Lung (tissue), 12 donors: Measurements from ENCODE around the gene SP1. TPM values are rescaled to one million over a fixed set of nuclear protein-coding genes. Genes with fewer than 3 reads are reported as not detected.

ENCODE experiments used
- ATAC-seq: fragments of 200-7000 bp; cut with Tn5 transposase; one replicate; pipeline ENCODE4 v1.9.1; 2020; ENCODE audit warnings: moderate number of reproducible peaks; ENCODE audit not compliant: insufficient read depth, low FRiP score
- DNase-seq, 3 donors: peaks; one replicate each; pipeline ENCODE4 v3.0.0-alpha.2; 2013 to 2017
- H3K27ac ChIP-seq, 2 donors: one replicate each; pipeline ENCODE4 v1.5.1; 2013; ENCODE audit warnings: mild to moderate bottlenecking in 2 of 2, moderate library complexity in 2 of 2, control low read depth in 1 of 2, inconsistent platforms in 1 of 2, low read depth in 1 of 2, low read length in 1 of 2
- H3K27me3 ChIP-seq, 3 donors: one replicate each; pipeline ENCODE4 v1.5.1; 2013; ENCODE audit warnings: low read length in 2 of 3; ENCODE audit not compliant: control insufficient read depth in 3 of 3, insufficient read depth in 3 of 3
- H3K36me3 ChIP-seq, 4 donors: one replicate each; pipeline ENCODE4 v1.5.1; 2013; ENCODE audit warnings: low read length in 4 of 4, mild to moderate bottlenecking in 1 of 4, moderate library complexity in 1 of 4; ENCODE audit not compliant: control insufficient read depth in 4 of 4, insufficient read depth in 4 of 4
- H3K4me1 ChIP-seq, 5 donors: one replicate each; pipeline ENCODE4 v1.5.1; 2013; ENCODE audit warnings: low read length in 5 of 5, mild to moderate bottlenecking in 2 of 5, moderate library complexity in 1 of 5; ENCODE audit not compliant: control insufficient read depth in 5 of 5, insufficient read depth in 5 of 5
- H3K4me3 ChIP-seq: one replicate; pipeline ENCODE4 v1.5.1; 2013; ENCODE audit warnings: mild to moderate bottlenecking, control low read depth, moderate library complexity
- H3K9ac ChIP-seq, 2 donors: one replicate each; pipeline ENCODE4 v1.5.1; 2013; ENCODE audit warnings: low read length in 2 of 2, control low read depth in 1 of 2; ENCODE audit not compliant: insufficient read depth in 1 of 2
- H3K9me3 ChIP-seq, 4 donors: one replicate each; pipeline ENCODE4 v1.5.1; 2013; ENCODE audit warnings: low read length in 3 of 4, mild to moderate bottlenecking in 1 of 4, moderate library complexity in 1 of 4; ENCODE audit not compliant: control insufficient read depth in 4 of 4, insufficient read depth in 3 of 4
- WGBS, 2 donors: extraction: QIAGEN DNeasy Blood & Tissue Kit; methylation state at CpG; one replicate each; pipeline ENCODE4 v1.1.7; 2013; 5-methylcytosine and 5-hydroxymethylcytosine counted together
- polyA plus RNA-seq, 2 donors: library from polyadenylated mRNA; stranded (reverse); fragments of 200-250 nt; gene quantifications; one replicate each; pipeline ENCODE4 v1.2.1, GENCODE V29; 2013
- total RNA-seq, 2 donors: library from RNA; depleted of rRNA in 1 of 2; stranded (reverse); fragments of >200 nt in 1 of 2; gene quantifications; one replicate each; pipeline ENCODE4 v1.2.1, GENCODE V29; 2014 to 2021
- TF ChIP-seq, protein P1 (sequence below): IDR thresholded peaks from 2 replicates; pipeline ENCODE4 v1.5.1; 2012; ENCODE audit warnings: mild to moderate bottlenecking; ENCODE audit errors: control extremely low read depth, extremely low read depth
- donor health status: control.
- donor health status: control.
- donor health status: Bipolar disorder and iron deficiency.
- donor health status: healthy.
- donor health status: DM: yes; HTN: yes; CAD: no.

SP1 gene
- total and polyA plus RNA-seq, 4 donors, result 16.2 to 72.2 (median 47.5) TPM

GRCh38 chr12:53343449-53343848, 36.5 kb upstream of the SP1 start:
- Histone ChIP-seq H3K9me3 (no peaks in the 10 kb centered on the region), H3K36me3 (no peaks in the 10 kb centered on the region), H3K27ac (no peak overlapping the region), H3K27me3 (peaks cover 0 to 3% (median under 1%) of the 10 kb centered on the region in 3 donors), H3K4me1 (peaks cover 0 to 15% (median 3%) of the 10 kb centered on the region in 5 donors), H3K9ac (no peak overlapping the region), H3K4me3 (no peak overlapping the region)
- no peak for ATAC-seq
- TF ChIP-seq, protein P1, sequence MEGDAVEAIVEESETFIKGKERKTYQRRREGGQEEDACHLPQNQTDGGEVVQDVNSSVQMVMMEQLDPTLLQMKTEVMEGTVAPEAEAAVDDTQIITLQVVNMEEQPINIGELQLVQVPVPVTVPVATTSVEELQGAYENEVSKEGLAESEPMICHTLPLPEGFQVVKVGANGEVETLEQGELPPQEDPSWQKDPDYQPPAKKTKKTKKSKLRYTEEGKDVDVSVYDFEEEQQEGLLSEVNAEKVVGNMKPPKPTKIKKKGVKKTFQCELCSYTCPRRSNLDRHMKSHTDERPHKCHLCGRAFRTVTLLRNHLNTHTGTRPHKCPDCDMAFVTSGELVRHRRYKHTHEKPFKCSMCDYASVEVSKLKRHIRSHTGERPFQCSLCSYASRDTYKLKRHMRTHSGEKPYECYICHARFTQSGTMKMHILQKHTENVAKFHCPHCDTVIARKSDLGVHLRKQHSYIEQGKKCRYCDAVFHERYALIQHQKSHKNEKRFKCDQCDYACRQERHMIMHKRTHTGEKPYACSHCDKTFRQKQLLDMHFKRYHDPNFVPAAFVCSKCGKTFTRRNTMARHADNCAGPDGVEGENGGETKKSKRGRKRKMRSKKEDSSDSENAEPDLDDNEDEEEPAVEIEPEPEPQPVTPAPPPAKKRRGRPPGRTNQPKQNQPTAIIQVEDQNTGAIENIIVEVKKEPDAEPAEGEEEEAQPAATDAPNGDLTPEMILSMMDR, result no peak
- no peak for DNase-seq
- WGBS, 2 donors, result 64 to 75% methylated on average over 3 of the region's 3 CpGs

DNA sequence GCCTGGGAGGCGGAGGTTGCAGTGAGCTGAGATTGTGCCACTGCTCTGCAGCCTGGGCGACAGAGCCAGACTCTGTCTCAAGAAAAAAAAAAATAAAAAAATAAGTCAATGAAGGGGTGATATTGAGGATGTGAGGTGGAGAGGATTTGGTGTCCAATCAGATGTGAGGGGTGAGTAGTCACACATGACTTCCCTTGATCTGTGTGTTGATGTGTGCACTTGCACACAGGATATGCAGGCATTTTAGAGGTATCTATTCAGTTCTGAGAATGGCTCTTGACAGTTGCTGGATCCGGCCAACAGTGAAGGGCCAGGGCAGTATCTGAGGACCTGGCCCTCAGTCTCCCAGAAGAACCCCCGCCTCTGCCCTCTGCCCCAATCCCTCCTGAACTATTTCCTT, 36.0 kb upstream of the SP1 start:
- TF ChIP-seq, protein P1, result no peak

DNA sequence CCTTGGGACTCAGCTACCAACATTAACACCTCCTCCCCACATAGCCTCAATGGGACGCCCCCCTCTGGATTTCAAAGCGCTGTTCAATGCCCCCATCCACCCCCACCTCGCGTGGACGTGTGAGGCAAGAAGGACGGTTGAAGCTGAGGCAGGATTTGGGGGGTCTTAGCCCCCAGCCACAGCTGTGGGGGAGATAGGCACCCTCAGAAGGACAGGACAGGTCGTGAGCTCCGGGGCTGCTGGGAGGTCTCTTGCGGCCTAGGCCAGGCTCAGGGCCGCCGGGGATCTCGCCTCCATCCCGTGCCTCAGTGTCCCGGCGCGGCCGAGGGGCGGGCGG, 35.5 kb upstream of the SP1 start:
- no peak overlapping the region for H3K4me3 ChIP-seq
- H3K9me3 ChIP-seq, result no peaks in the 10 kb centered on the region
- H3K27ac ChIP-seq, result no peak overlapping the region
- no peaks in the 10 kb centered on the region for H3K36me3 ChIP-seq
- DNase-seq, result no peak
- no peak for ATAC-seq
- peaks cover 0 to 3% (median 0%) of the 10 kb centered on the region in 3 donors for H3K27me3 ChIP-seq
- peaks cover 0 to 15% (median 3%) of the 10 kb centered on the region in 5 donors for H3K4me1 ChIP-seq
- H3K9ac ChIP-seq, result peak overlapping the region in 1 of 2 donors; percentile 56
- 3 to 5% methylated on average over 12 to 19 of the region's 19 CpGs for WGBS, 2 donors
- TF ChIP-seq, protein P1, result no peak

More for the DNA sequence above, 36.0 kb upstream of the SP1 start:
- no peak for ATAC-seq
- Histone ChIP-seq H3K27me3 (peaks cover 0 to 3% (median 0%) of the 10 kb centered on the region in 3 donors), H3K9me3 (no peaks in the 10 kb centered on the region), H3K4me1 (peaks cover 0 to 15% (median 3%) of the 10 kb centered on the region in 5 donors), H3K36me3 (no peaks in the 10 kb centered on the region), H3K4me3 (no peak overlapping the region), H3K9ac (peak overlapping the region in 1 of 2 donors; percentile 56), H3K27ac (no peak overlapping the region)
- 94 to 97% methylated on average over 4 of the region's 4 CpGs for WGBS, 2 donors
- DNase-seq, result no peak
